ENCODE results near the gene ANKRD27. TPM values are rescaled to one million over a fixed set of nuclear protein-coding genes. Genes with fewer than 3 reads are reported as not detected.

Gene ANKRD27
- total and polyA plus RNA-seq, 2 donors (not counting 1 experiment from before 2014, with no cell fraction given): 12.9 to 43.8 TPM

DNA sequence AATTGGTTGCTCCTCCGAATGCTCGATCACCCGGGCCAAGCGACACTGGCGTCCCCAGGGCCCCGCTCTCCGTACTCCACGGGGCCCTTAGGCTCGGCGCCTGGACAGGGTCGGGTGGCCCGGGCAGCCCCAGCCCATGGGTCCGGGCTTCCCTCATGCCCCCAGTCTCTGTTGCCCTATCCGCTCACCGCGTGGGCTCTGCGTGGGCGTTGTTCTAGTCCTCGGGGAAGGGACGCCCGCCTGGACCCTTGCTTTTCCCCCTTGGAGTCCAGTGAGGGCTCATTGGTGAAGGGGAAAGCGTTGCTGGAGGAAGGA lies 45.9 kb upstream of the ANKRD27 start:
- ATAC-seq (ENCODE audit: low read depth) (no peak), DNase-seq (no peak)
- H3K36me3 ChIP-seq (replicated peaks in 1 of 2; ENCODE audit: control extremely low read depth in 1 of 2, control insufficient read depth in 1 of 2, extremely low read depth in 1 of 2, insufficient read depth in 2 of 2, low read length in 1 of 2): no peaks in the 10 kb centered on the region
- H3K4me3 Mint-ChIP-seq: no peak overlapping the region
- H3K27ac ChIP-seq (ENCODE audit: low read length in 2 of 2): no peak overlapping the region
- no peak overlapping the region for H3K9ac ChIP-seq (ENCODE audit: low read length)
- WGBS (ENCODE audit: insufficient coverage): 98% methylated on average over 21 of the region's 22 CpGs
- no peaks in the 10 kb centered on the region for H3K79me2 ChIP-seq (ENCODE audit: control insufficient read depth, insufficient read depth, low read length)
- no peaks in the 10 kb centered on the region for H4K20me1 ChIP-seq (ENCODE audit: control insufficient read depth, insufficient read depth, low read length, poor library complexity, severe bottlenecking)
- TF ChIP-seq EZH2 (IDR thresholded peaks at IDR 0.05; ENCODE audit: borderline replicate concordance, insufficient read depth, low read depth, low read length, poor library complexity, severe bottlenecking): no peak
- TF ChIP-seq, protein P1, sequence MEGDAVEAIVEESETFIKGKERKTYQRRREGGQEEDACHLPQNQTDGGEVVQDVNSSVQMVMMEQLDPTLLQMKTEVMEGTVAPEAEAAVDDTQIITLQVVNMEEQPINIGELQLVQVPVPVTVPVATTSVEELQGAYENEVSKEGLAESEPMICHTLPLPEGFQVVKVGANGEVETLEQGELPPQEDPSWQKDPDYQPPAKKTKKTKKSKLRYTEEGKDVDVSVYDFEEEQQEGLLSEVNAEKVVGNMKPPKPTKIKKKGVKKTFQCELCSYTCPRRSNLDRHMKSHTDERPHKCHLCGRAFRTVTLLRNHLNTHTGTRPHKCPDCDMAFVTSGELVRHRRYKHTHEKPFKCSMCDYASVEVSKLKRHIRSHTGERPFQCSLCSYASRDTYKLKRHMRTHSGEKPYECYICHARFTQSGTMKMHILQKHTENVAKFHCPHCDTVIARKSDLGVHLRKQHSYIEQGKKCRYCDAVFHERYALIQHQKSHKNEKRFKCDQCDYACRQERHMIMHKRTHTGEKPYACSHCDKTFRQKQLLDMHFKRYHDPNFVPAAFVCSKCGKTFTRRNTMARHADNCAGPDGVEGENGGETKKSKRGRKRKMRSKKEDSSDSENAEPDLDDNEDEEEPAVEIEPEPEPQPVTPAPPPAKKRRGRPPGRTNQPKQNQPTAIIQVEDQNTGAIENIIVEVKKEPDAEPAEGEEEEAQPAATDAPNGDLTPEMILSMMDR (IDR thresholded peaks at IDR 0.05): no peak
- ChIA-PET POLR2A (no interaction called here), CTCF (no interaction called here)
- no peaks in the 10 kb centered on the region for H3K27me3 Mint-ChIP-seq
- no peaks in the 10 kb centered on the region for H3K9me3 Mint-ChIP-seq (ENCODE audit: insufficient read depth)
- peaks cover 0 to 8% (median 0%) of the 10 kb centered on the region in 3 donors for H3K9me3 ChIP-seq (ENCODE audit: control extremely low read depth in 1 of 3, control insufficient read depth in 2 of 3, insufficient read depth in 1 of 3, low read length in 2 of 3)
- no peak overlapping the region for H2AFZ ChIP-seq (ENCODE audit: insufficient read depth, low read depth, low read length, poor library complexity, severe bottlenecking)
- H3K4me1 ChIP-seq (ENCODE audit: control insufficient read depth in 2 of 2, insufficient read depth in 2 of 2, low read length in 2 of 2): no peaks in the 10 kb centered on the region
- H3K4me2 ChIP-seq (replicated peaks; ENCODE audit: low read depth, low read length, poor library complexity, severe bottlenecking): no peak overlapping the region
- H3K27me3 ChIP-seq (replicated peaks in 1 of 4; ENCODE audit: control extremely low read depth in 1 of 4, control insufficient read depth in 3 of 4, insufficient read depth in 4 of 4, low read length in 3 of 4): no peaks in the 10 kb centered on the region
- no peak overlapping the region for H3K4me3 ChIP-seq (ENCODE audit: control extremely low read depth in 1 of 5, extremely low read depth in 1 of 5, insufficient read depth in 1 of 5, low read depth in 2 of 5, low read length in 4 of 5)
- no peak overlapping the region for H3K27ac Mint-ChIP-seq
- intact Hi-C loops (cut with micrococcal nuclease): no loop called here
- no peaks in the 10 kb centered on the region for H3K4me1 Mint-ChIP-seq

DNA sequence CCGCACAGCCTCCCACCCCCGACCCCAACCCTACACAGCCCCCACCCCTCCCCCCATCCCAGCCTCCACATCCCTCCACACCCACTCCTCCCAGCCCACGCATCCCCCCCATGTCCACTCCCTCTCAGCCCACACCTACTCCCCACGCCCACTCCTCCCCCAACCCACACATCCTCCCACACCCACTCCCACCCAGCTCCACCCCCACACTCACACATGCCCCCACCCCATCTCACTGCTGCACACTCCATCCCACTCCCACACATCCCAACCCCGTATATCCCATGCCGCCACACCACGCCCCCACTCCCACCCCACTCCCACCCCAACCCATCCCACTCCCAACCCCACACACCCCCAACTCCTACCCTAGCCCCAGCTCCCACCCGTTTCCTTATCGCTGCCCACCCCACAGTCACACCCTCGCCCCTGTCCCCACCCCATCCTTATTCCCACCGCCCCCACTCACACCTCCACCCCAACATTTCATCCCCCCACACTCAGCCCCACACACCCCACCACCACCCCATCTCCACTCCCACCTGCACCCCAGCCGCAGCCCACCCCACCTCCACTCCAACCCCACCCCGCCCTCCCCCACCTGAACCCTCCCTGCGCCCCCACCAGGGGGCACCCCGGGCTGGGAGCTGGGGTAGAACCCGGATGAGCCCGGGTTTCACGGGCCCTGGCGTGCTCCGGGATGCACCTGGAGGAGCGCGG lies 45.4 kb upstream of the ANKRD27 start:
- H3K4me1 Mint-ChIP-seq: no peaks in the 10 kb centered on the region
- no peak for DNase-seq
- Histone ChIP-seq H3K27me3 (replicated peaks in 1 of 4; ENCODE audit: control extremely low read depth in 1 of 4, control insufficient read depth in 3 of 4, insufficient read depth in 4 of 4, low read length in 3 of 4) (no peaks in the 10 kb centered on the region), H3K9ac (ENCODE audit: low read length) (no peak overlapping the region), H2AFZ (ENCODE audit: insufficient read depth, low read depth, low read length, poor library complexity, severe bottlenecking) (no peak overlapping the region), H3K4me3 (ENCODE audit: control extremely low read depth in 1 of 5, extremely low read depth in 1 of 5, insufficient read depth in 1 of 5, low read depth in 2 of 5, low read length in 4 of 5) (no peak overlapping the region), H3K79me2 (ENCODE audit: control insufficient read depth, insufficient read depth, low read length) (no peaks in the 10 kb centered on the region), H3K4me1 (ENCODE audit: control insufficient read depth in 2 of 2, insufficient read depth in 2 of 2, low read length in 2 of 2) (no peaks in the 10 kb centered on the region), H3K9me3 (ENCODE audit: control extremely low read depth in 1 of 3, control insufficient read depth in 2 of 3, insufficient read depth in 1 of 3, low read length in 2 of 3) (peaks cover 0 to 8% (median 0%) of the 10 kb centered on the region in 3 donors), H3K36me3 (replicated peaks in 1 of 2; ENCODE audit: control extremely low read depth in 1 of 2, control insufficient read depth in 1 of 2, extremely low read depth in 1 of 2, insufficient read depth in 2 of 2, low read length in 1 of 2) (peaks cover 0 to under 1% of the 10 kb centered on the region in 2 experiments), H3K27ac (ENCODE audit: low read length in 2 of 2) (no peak overlapping the region), H3K4me2 (replicated peaks; ENCODE audit: low read depth, low read length, poor library complexity, severe bottlenecking) (no peak overlapping the region), H4K20me1 (ENCODE audit: control insufficient read depth, insufficient read depth, low read length, poor library complexity, severe bottlenecking) (no peaks in the 10 kb centered on the region)
- no peak overlapping the region for H3K4me3 Mint-ChIP-seq
- no peaks in the 10 kb centered on the region for H3K27me3 Mint-ChIP-seq
- POLR2A ChIA-PET: no interaction called here
- no peak overlapping the region for H3K27ac Mint-ChIP-seq
- H3K9me3 Mint-ChIP-seq (ENCODE audit: insufficient read depth): no peaks in the 10 kb centered on the region
- TF ChIP-seq EZH2 (IDR thresholded peaks at IDR 0.05; ENCODE audit: borderline replicate concordance, insufficient read depth, low read depth, low read length, poor library complexity, severe bottlenecking): no peak
- TF ChIP-seq, protein P1 (IDR thresholded peaks at IDR 0.05): no peak
- CTCF ChIA-PET: no interaction called here
- intact Hi-C loops (cut with micrococcal nuclease): no loop called here
- WGBS (ENCODE audit: insufficient coverage): 96% methylated on average over 13 of the region's 22 CpGs
- no peak for ATAC-seq (ENCODE audit: low read depth)
